Ovary (tissue), 9 donors: ENCODE results near the gene STARD7. TPM values are rescaled to one million over a fixed set of nuclear protein-coding genes. Genes with fewer than 3 reads are reported as not detected.
"Not testable (repeated sequence)": the region's sequence is repeated elsewhere in the genome, so short reads cannot be mapped to it uniquely, and the experiment has no call there.

Experiments
- DNase-seq, 5 donors: peaks; one replicate each; pipeline ENCODE4 v3.0.0-alpha.2; 2019 to 2020
- H3K27ac ChIP-seq, 2 donors: fragments of 200-600 bp; one replicate each; pipeline versions ENCODE4 v1.5.1 to v1.8.0; 2019 to 2022
- H3K27me3 ChIP-seq: fragments of 200-600 bp; one replicate; pipeline ENCODE4 v1.8.0; 2022
- H3K36me3 ChIP-seq: fragments of 200-600 bp; sonication (generic); one replicate; pipeline ENCODE4 v1.5.1; 2019
- H3K4me1 ChIP-seq: one replicate; pipeline ENCODE4 v1.8.1; 2013; ENCODE audit warnings: mild to moderate bottlenecking, moderate library complexity; ENCODE audit not compliant: insufficient read depth
- H3K4me3 ChIP-seq: fragments of 200-600 bp; sonication (generic); one replicate; pipeline ENCODE4 v1.5.1; 2017
- H3K9me3 ChIP-seq, 2 donors: fragments of 200-600 bp in 1 of 2; sonication (generic) in 1 of 2; one replicate each; pipeline versions ENCODE4 v1.5.1 to v1.8.1; 2013 to 2019; ENCODE audit warnings: mild to moderate bottlenecking in 1 of 2, moderate library complexity in 1 of 2
- CTCF ChIP-seq, 3 donors: fragments of 450-650 bp in 2 of 3; fragments of 200-600 bp in 1 of 3; IDR thresholded peaks; one replicate each; pipeline versions ENCODE4 v1.5.1 to v1.8.0; 2016 to 2022; ENCODE audit warnings: antibody characterized with exemption in 3 of 3, mild to moderate bottlenecking in 1 of 3
- EP300 ChIP-seq: sonication (generic); formaldehyde crosslinking; IDR thresholded peaks from one replicate; pipeline ENCODE4 v1.6.1; 2017; ENCODE audit warnings: antibody characterized with exemption
- POLR2A ChIP-seq: fragments of 450-650 bp; IDR thresholded peaks from one replicate; pipeline ENCODE4 v1.6.1; 2017; ENCODE audit warnings: antibody characterized with exemption, mild to moderate bottlenecking, moderate library complexity
- WGBS, 3 donors: extraction: QIAGEN DNeasy Blood & Tissue Kit in 1 of 3; methylation state at CpG; one replicate each; pipeline versions ENCODE4 v1.1.5 to v1.1.7; 2013 to 2017; 5-methylcytosine and 5-hydroxymethylcytosine counted together
- intact Hi-C, 4 donors: fragments of 100-400 bp; cut with DNase I; formaldehyde crosslinking; loops; one replicate each; pipeline versions ENCODE4 v1.11.0 to v1.15.1; 2022 to 2023
- polyA plus RNA-seq, 2 donors: library from polyadenylated mRNA; stranded (reverse); fragments of 200-250 nt in 1 of 2; fragments of 350-450 nt in 1 of 2; fragmentation: Illumina TruSeq in 1 of 2; extraction: RNeasy Lipid Tissue Mini Kit (QIAGEN cat#74804) in 1 of 2; gene quantifications; one replicate each; pipeline ENCODE4 v1.2.3, GENCODE V29; 2013 to 2014
- total RNA-seq, 7 donors: library from RNA; depleted of rRNA in 2 of 7; stranded (reverse); fragments of >200 nt in 2 of 7; fragmentation: NEBNext Ultra II Directional in 3 of 7; extraction: Animal tissue kit (Norgen Biotek cat#: 25700) in 3 of 7; gene quantifications; one replicate each; pipeline versions ENCODE4 v1.1.0 to v1.2.4, GENCODE V29; 2016 to 2023
- donor health status: DM: no; HTN: no; CAD: no; lungs with moderate emphysema.
- donor health status: DM: no; HTN: no; CAD: no.
- donor health status: Bipolar disorder and iron deficiency.
- donor health status: DM: yes; HTN: yes; CAD: no.
- donor health status: DM: no; HTN: no; CAD: no.
- donor health status: DM: yes; HTN: yes; CAD: no.

The STARD7 gene
- total and polyA plus RNA-seq, 9 donors = 32.7 to 90.9 (median 73.8) TPM

- H3K4me1 ChIP-seq = no peaks in the 10 kb centered on the region
- H3K36me3 ChIP-seq = no peaks in the 10 kb centered on the region
- 82 to 89% (median 86%) methylated on average over 4 of the region's 4 CpGs for WGBS, 3 donors
- H3K9me3 ChIP-seq = no peaks in the 10 kb centered on the region
- DNase-seq = no peak
- intact Hi-C loops = no loop called here
- H3K27ac ChIP-seq = no peak overlapping the region
- no peak overlapping the region for H3K4me3 ChIP-seq
- no peaks in the 10 kb centered on the region for H3K27me3 ChIP-seq
- TF ChIP-seq CTCF (IDR thresholded peaks at IDR 0.05) (no peak), EP300 (no peak), POLR2A (no peak)
Measured at GRCh38 chr2:96233880-96234316, 25.3 kb upstream of the STARD7 start.

- 91 to 97% (median 95%) methylated on average over 6 of the region's 6 CpGs for WGBS, 3 donors
- Histone ChIP-seq H3K27ac (no peak overlapping the region), H3K4me1 (no peaks in the 10 kb centered on the region), H3K9me3 (no peaks in the 10 kb centered on the region), H3K36me3 (no peaks in the 10 kb centered on the region), H3K4me3 (no peak overlapping the region), H3K27me3 (no peaks in the 10 kb centered on the region)
- intact Hi-C loops = no loop called here
- TF ChIP-seq POLR2A (no peak), CTCF (IDR thresholded peaks at IDR 0.05) (no peak), EP300 (no peak)
- DNase-seq = no peak
Measured at GRCh38 chr2:96233436-96233835, 24.8 kb upstream of the STARD7 start.

- WGBS, 3 donors = 95 to 99% (median 97%) methylated on average over 4 of the region's 4 CpGs
- TF ChIP-seq EP300 (no peak), CTCF (IDR thresholded peaks at IDR 0.05) (no peak), POLR2A (no peak)
- DNase-seq = no peak
- H3K27ac ChIP-seq = no peak overlapping the region
- no peaks in the 10 kb centered on the region for H3K27me3 ChIP-seq
- no peaks in the 10 kb centered on the region for H3K36me3 ChIP-seq
- H3K4me1 ChIP-seq = no peaks in the 10 kb centered on the region
- intact Hi-C loops = no loop called here
- no peaks in the 10 kb centered on the region for H3K9me3 ChIP-seq
- H3K4me3 ChIP-seq = no peak overlapping the region
Measured at GRCh38 chr2:96231316-96231715, 22.7 kb upstream of the STARD7 start.

GRCh38 chr2:96225016-96225533 lies 16.4 kb upstream of the STARD7 start:
- H3K27me3 ChIP-seq = no peaks in the 10 kb centered on the region
- WGBS, 3 donors = 70 to 78% (median 71%) methylated on average over 3 of the region's 3 CpGs
- intact Hi-C loops = no loop called here
- H3K9me3 ChIP-seq = no peaks in the 10 kb centered on the region
- H3K4me1 ChIP-seq = no peaks in the 10 kb centered on the region
- H3K36me3 ChIP-seq = no peaks in the 10 kb centered on the region
- no peak for DNase-seq
- TF ChIP-seq POLR2A = no peak
- TF ChIP-seq CTCF (IDR thresholded peaks at IDR 0.05) = no peak
- no peak for TF ChIP-seq EP300
- H3K27ac ChIP-seq = no peak overlapping the region
- H3K4me3 ChIP-seq = no peak overlapping the region

GRCh38 chr2:96221106-96221505 lies 12.5 kb upstream of the STARD7 start:
- H3K4me3 ChIP-seq, intact Hi-C loops, H3K36me3 ChIP-seq, H3K27me3 ChIP-seq, H3K27ac ChIP-seq, H3K9me3 ChIP-seq, H3K4me1 ChIP-seq, DNase-seq: not testable (repeated sequence)
- 92 to 100% (median 93%) methylated on average over 1 of the region's 1 CpG for WGBS, 3 donors

- H3K4me3 ChIP-seq, H3K4me1 ChIP-seq, DNase-seq, H3K36me3 ChIP-seq, H3K9me3 ChIP-seq, intact Hi-C loops, H3K27me3 ChIP-seq, H3K27ac ChIP-seq: not testable (repeated sequence)
- 63 to 74% (median 63%) methylated on average over 4 of the region's 4 CpGs for WGBS, 3 donors
Measured at GRCh38 chr2:96219959-96220358, 11.3 kb upstream of the STARD7 start.
